HG02798 (cell line): Measurements from ENCODE around the gene HAPLN1.
"Not testable (repeated sequence)": the region's sequence is repeated elsewhere in the genome, so short reads cannot be mapped to it uniquely, and the experiment has no call there.

ENCODE experiments used
- ATAC-seq: cut with Tn5 transposase; IDR thresholded peaks from one replicate; pipeline ENCODE4 v1.9.1; 2021; ENCODE audit warnings: mild to moderate bottlenecking; ENCODE audit not compliant: unreplicated experiment, poor library complexity

HAPLN1 gene

DNA sequence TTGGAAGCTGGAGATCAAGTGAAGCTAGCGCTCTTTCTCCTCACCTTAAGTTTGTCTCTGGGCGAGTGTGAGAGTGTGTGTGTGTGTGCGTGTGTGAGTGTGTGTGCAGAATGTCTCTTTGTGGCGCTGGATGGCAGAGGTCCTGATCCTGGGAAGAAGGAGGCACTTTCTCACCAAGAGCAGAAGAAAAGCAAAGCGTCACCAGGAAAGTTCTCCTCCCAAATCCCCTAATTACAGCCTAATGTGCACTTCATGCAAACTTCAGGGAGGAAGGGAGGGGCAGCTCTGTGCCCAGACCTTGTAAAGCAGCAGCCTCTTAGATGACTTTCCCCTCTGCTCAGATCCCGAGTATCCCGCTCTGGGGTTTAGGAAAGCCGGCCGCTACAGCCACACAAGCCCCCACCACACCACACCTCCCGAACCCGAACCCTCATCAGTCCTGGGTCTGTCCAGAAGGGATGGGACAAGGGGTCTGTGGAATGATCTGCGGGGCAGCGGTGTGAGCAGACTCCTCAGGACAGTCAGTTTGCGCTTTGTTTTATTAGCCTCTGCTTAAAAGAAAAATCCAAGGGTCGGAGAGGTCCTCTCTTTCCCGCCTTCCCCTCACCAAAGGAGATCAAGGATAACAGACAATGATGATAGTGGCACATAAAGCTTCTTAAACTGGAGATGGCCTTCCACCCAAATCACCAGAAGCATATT is at the start of gene HAPLN1:
TSS of gene HAPLN1 (minus strand) at position 20 of the 702 bp plus-strand sequence. CDS start 47,332 bp downstream, outside the sequence.
- ATAC-seq, result no peak

DNA sequence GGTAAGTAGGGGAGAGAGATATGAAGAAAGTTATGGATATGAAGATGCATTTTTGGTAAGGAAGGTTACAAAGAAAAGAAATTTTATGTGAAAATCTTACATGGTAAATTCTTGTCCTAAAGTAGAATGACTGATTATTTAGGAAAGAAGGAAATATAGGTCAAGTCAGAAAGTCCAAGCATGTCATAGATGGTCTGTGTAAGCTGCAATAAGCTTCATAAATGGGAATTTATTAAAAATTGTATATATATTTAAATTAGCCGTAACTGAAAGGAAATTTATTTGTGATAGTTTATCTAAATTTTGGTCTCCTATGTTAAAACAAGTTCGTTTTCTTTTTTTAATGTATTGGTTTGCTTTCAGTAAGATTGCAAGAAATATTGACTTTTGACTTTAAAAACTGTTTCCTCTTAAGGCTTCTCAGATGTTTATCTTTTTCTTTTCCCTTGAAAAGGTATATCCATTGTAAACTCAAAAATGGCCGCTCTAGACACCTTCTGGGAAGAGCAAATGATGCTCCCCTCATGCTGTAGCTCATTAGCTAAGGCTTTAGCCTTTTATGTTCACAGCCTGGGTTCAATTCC is 46.8 kb upstream of the HAPLN1 start:
- ATAC-seq, result no peak

GRCh38 chr5:83764101-83764500 is 43.4 kb upstream of the HAPLN1 start:
- no peak for ATAC-seq

GRCh38 chr5:83760579-83760978 is 39.9 kb upstream of the HAPLN1 start:
- ATAC-seq, result no peak

DNA sequence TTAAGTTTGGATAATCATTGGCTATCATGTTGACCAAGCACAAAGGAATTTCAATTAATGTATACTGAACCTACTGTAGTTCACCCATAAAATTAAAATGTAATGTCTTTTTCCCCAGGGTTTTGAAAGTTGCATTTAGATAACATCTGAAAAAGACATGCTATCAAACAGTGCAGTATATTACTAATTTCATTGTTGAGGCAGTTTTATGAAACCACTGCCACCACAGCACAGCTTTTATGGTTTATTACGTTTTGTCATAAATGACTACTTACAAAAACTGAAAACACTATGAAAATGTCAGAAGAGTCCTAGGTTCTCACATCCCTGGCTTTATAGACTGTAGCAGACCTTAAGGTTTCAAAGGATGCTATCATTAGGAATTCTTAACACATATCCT is 32.0 kb upstream of the HAPLN1 start:
- no peak for ATAC-seq

DNA sequence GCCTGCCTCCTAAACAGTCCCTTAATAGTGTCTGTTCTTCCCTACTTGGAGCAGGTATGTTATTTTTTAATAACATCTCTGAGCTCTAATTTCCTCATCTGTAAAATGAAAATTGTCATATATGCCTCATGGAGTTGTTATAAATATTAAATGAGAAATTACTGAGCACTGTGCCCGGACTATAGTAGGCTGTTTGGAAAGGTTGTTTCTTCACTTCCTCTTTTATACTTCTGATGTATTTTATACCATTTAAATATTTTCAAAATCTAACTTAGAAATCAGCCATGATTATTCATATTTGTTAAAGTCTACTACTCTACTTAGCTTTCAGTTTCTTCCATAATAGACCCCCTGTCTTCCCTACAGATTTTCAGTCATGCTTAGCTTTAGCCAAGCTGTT is 30.5 kb upstream of the HAPLN1 start:
- ATAC-seq, result no peak

GRCh38 chr5:83750749-83751148 is 30.1 kb upstream of the HAPLN1 start:
- no peak for ATAC-seq

GRCh38 chr5:83745816-83746215 is 25.2 kb upstream of the HAPLN1 start:
- no peak for ATAC-seq

GRCh38 chr5:83744821-83745220 is 24.2 kb upstream of the HAPLN1 start:
- ATAC-seq, result no peak

GRCh38 chr5:83742089-83742488 is 21.4 kb upstream of the HAPLN1 start:
- no peak for ATAC-seq

GRCh38 chr5:83741571-83741970 is 20.9 kb upstream of the HAPLN1 start:
- no peak for ATAC-seq

DNA sequence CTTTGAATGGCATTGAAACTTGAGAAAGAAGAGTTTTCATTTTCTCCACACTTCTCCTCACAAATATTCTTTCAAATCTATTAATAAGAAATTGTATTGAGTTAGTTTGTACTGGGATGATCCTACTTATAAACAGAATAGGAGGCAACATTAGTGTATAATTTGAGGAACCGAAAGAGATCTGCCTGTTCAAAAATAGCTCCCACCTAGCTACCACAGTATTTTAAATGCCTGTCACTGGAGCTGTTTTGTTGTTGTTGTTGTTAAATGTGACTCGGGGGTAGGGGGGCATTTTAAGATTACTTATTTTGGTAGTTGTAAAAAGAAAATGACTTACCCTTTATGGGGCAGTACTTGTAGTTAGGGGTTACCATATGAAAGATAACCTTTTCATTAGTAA is 20.1 kb upstream of the HAPLN1 start:
- ATAC-seq, result peak; percentile 84

DNA sequence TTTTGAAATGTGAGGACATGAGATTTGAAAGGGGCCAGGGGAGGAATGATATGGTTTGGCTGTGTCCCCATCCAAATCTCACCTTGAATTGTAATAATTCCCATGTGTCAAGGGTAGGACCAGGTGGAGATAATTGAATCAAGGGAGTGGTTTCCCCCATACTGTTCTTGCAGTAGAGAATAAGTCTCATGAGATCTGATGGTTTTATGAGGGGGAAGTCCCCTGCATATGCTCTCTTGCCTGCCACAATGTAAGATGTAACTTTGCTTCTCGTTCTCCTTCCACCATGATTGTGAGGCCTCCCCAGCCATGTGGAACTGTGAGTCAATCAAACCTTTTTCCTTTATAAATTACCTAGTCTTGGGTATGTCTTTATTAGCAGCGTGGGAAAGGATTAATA is 15.5 kb upstream of the HAPLN1 start:
- not testable (repeated sequence) for ATAC-seq

GRCh38 chr5:83735058-83735457 is 14.4 kb upstream of the HAPLN1 start:
- not testable (repeated sequence) for ATAC-seq

GRCh38 chr5:83731638-83732037 is 11.0 kb upstream of the HAPLN1 start:
- no peak for ATAC-seq

DNA sequence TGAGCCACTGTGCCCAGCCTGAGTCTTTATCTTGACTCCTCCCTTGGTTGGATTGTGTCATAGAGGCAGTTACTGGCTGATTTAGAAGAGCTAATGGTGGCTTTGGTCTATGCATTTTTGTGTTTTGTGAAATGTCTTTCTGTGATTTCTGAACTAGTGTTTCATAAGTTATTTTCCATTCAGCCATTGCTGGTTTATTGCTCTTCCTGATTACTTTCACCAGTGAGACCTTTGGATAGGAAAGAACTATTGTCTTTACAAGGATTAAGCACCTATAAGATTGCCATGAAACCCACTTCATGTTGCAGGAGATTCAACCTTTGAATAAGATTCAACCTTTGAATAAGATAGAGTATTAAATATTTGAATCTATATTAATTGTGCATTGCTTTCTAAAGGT is 8.7 kb upstream of the HAPLN1 start:
- ATAC-seq, result no peak

DNA sequence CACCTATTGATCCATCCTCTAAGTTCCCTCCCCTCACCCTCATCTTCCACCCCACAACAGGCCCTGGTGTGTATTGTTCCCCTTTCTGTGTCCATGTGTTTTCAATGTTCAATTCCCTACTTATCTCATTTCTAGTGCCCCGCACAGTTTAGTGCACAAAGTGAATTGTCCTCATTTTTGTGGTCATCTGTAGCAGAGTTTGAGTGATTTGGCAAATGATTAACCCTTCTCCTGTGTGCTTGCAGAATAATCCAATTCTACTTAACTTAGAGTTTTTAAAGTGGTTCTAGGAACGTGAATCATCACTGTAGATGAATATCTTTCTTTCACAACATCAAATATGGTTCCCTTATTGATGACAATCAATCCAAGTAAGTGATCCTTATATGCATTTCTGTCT is 6.3 kb upstream of the HAPLN1 start:
- no peak for ATAC-seq

DNA sequence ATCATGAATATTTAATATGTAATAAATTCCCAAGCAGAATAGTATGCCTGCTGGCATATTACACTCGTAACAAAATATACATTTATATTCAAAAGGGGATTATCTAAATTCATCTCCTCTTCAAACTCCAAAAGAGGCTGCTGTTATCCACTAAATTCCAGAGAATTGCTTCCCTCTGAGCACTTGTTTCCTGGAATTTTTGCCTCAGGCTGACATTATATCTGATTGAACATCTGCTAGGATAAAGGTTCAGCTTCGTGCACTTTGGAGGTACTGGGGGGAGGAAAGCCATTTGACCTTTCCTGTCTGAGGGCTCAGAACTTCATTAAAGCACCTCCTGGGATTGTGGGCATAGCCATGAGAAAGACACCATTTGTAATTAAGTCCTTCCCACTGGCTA is 4.3 kb upstream of the HAPLN1 start:
- ATAC-seq, result no peak

DNA sequence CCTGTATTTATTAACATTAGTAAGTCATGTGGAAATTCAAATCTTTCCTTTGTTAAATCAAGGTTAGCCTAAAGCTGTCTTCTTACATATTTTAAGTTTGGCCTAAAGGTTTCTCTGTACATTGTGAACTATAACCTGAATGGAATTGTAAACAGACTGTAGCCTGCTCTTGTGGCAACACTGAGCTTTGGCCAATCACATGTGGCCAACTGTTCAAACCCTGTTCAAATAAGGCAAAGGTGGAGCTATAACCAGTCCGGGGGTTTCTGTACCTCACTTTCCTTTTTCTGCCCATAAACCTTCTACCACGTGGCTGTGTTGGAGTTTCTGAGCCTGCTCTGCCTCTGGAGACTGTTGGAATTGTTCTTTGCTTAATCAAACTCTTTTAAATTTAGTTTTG is 3.3 kb upstream of the HAPLN1 start:
- peak; percentile 39 for ATAC-seq

DNA sequence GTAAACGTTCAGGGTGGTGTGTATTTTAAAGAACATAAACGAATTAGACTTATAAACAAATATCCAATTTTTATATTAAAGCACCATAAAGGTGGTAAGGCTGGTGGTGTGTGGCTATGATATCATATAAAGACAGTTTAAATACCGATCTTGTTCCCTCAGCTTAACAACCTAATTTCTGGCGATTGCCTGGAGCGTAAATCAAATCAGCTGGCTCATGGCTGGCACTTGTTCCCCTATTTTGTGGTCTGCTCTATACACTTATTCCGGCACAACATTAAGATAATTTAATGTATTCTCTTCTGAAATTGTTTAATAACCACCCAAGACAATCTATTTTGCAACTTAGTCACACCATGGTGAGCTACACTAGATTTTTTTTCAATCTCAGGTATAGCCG is 2.4 kb upstream of the HAPLN1 start:
- no peak for ATAC-seq

GRCh38 chr5:83721953-83722901 is 1.6 kb upstream of the HAPLN1 start:
- ATAC-seq, result peak; percentile 81
